ENCODE measurements around the gene POU4F1.

POU4F1 gene

DNA sequence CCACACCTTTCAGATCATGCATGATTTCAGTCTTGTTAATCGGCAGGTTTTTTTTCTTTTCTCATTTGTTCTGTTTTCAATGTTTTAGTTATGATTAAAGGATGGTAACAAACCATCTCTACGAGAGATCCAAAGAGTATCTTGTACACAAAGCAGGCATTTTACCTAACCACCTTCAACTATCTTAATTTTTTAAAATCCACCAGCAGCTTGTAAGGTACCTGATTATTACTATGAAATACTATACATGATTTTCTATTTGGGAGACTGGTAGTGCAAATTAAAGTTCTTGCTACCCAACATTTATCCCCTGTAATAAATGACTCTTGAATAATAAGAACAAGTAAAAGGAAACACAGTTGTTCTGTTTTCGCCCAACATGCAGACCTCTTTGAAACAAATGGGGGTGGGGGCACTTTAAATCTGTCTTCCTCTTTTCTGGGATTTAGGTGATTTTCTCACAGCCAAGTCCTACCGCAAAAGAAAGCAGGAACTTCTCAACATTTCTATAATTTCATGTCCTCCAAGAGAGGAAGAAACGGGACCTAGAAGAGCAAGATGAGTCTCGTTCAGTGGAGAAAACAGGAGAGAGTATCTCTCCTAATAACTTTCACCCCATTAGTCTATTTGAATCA, 3.6 kb downstream of the POU4F1 start:
- TF ChIP-seq, protein P1, sequence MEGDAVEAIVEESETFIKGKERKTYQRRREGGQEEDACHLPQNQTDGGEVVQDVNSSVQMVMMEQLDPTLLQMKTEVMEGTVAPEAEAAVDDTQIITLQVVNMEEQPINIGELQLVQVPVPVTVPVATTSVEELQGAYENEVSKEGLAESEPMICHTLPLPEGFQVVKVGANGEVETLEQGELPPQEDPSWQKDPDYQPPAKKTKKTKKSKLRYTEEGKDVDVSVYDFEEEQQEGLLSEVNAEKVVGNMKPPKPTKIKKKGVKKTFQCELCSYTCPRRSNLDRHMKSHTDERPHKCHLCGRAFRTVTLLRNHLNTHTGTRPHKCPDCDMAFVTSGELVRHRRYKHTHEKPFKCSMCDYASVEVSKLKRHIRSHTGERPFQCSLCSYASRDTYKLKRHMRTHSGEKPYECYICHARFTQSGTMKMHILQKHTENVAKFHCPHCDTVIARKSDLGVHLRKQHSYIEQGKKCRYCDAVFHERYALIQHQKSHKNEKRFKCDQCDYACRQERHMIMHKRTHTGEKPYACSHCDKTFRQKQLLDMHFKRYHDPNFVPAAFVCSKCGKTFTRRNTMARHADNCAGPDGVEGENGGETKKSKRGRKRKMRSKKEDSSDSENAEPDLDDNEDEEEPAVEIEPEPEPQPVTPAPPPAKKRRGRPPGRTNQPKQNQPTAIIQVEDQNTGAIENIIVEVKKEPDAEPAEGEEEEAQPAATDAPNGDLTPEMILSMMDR (conservative IDR thresholded peaks at IDR 0.05; ENCODE audit: low read length), result no peak
- DNase-seq (ENCODE audit: low read depth), result no peak

GRCh38 chr13:78598966-78599644, 4.2 kb downstream of the POU4F1 start:
- DNase-seq (ENCODE audit: low read depth), result no peak
- TF ChIP-seq, protein P1 (conservative IDR thresholded peaks at IDR 0.05; ENCODE audit: low read length), result no peak
- H3K4me3 ChIP-seq (ENCODE audit: low read length), result no peak overlapping the region

More for the DNA sequence above, 3.6 kb downstream of the POU4F1 start:
- no peak overlapping the region for H3K4me3 ChIP-seq (ENCODE audit: low read length)

GRCh38 chr13:78598116-78598781, 5.1 kb downstream of the POU4F1 start:
- TF ChIP-seq, protein P1 (conservative IDR thresholded peaks at IDR 0.05; ENCODE audit: low read length), result no peak
- no peak overlapping the region for H3K4me3 ChIP-seq (ENCODE audit: low read length)
- no peak for DNase-seq (ENCODE audit: low read depth)

DNA sequence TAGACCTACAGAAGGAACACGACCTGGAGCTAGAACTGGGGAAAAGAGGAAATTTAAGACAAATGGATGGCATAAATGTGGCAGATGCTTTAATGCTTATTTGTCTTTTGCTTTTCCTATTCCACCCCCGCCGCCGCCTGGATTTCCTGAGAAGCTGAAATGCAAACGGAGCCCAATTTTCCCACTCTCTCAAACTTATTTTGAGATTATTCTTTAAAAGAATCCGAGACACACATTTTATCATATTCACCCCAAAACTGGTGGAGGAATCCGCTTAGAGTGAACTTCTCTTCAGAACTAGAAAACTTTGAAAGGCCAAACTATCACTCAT, 5.8 kb downstream of the POU4F1 start:
- H3K4me3 ChIP-seq (ENCODE audit: low read length), result no peak overlapping the region
- no peak for DNase-seq (ENCODE audit: low read depth)
- TF ChIP-seq, protein P1 (conservative IDR thresholded peaks at IDR 0.05; ENCODE audit: low read length), result no peak

DNA sequence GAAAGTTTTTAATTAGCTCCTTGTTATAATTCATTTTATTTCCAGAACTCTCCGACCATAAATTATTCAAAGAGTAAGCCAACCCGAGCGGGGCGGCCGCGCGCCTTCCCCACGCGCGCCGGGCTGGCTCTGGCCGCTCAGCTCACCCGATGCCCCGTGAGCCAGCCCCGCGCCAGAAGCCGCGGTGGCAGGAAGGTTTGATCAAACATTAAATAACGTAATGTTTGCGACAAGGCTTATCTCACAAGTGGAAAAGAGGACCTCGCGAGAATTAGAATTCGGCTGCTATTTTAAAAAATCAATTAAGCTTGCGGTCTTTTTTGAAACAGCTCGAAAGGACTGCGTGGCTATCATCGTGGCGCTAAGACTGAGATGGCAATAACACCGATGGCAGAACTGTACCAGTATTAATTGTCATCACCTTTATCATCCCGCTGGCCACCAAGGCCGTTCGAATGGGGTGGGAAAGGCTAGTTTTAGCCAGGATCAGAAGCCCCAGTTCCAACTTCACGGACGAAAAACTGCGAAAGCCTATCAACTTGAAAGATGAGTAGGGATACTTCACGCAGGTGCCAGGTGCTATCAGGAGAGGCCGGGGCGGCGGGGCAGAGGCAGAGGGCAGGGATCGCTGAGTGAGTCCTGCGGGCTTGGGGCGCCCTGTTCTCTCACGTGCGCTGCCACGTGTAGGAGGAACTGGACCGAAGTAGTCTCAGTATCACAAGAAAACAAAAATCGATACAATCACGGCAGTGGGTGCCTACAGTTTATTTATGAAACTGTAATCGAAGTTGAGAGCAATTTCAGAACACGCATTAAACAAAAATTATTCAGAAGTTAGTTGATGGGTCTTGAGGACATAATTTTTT, 6.4 kb downstream of the POU4F1 start:
- TF ChIP-seq, protein P1 (conservative IDR thresholded peaks at IDR 0.05; ENCODE audit: low read length), result no peak
- DNase-seq (ENCODE audit: low read depth), result no peak
- H3K4me3 ChIP-seq (ENCODE audit: low read length), result no peak overlapping the region

GRCh38 chr13:78596399-78596735, 7.0 kb downstream of the POU4F1 start:
- H3K4me3 ChIP-seq (ENCODE audit: low read length), result no peak overlapping the region

More at GRCh38 chr13:78596399-78596735, 7.0 kb downstream of the POU4F1 start:
- no peak for DNase-seq (ENCODE audit: low read depth)
- TF ChIP-seq, protein P1 (conservative IDR thresholded peaks at IDR 0.05; ENCODE audit: low read length), result no peak

All from AG10803 (cell line).